HFF-Myc (cell line): Measurements from ENCODE around the gene GALNT11.

Experiments
- DNase-seq: peaks from one replicate; pipeline ENCODE4 v3.0.0-alpha.2; 2011; ENCODE audit warnings: low read depth; ENCODE audit errors: extremely low read depth
- H3K4me3 ChIP-seq: replicated peaks from 2 replicates; pipeline ENCODE4 v1.5.1; 2011; ENCODE audit warnings: low read depth, mild to moderate bottlenecking, control low read depth, low read length
- TF ChIP-seq, protein P1 (sequence below): IDR thresholded peaks from 2 replicates; pipeline ENCODE4 v1.5.1; 2012; ENCODE audit warnings: mild to moderate bottlenecking, low read depth, low read length, control low read depth; ENCODE audit errors: missing control alignments

Gene GALNT11

DNA sequence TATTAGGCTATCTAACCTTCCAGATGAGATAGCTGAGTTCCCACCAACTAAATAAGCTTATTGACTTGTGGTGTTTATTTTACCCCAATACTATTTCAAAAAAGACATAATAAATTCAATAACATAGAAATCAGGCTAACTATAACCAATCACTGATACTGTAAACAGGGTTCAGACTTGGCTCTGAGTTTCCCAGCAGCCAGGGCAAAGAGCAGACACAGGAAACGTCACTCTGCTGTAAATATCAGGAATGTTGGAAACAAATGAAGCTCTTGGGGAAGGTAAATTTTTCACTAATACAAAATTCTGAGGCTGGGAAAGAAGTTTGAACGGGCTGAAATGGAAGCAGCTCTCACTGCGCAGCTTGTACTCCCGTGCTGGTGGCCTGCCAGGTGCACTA, 114.6 kb downstream of the GALNT11 start:
- TF ChIP-seq, protein P1, sequence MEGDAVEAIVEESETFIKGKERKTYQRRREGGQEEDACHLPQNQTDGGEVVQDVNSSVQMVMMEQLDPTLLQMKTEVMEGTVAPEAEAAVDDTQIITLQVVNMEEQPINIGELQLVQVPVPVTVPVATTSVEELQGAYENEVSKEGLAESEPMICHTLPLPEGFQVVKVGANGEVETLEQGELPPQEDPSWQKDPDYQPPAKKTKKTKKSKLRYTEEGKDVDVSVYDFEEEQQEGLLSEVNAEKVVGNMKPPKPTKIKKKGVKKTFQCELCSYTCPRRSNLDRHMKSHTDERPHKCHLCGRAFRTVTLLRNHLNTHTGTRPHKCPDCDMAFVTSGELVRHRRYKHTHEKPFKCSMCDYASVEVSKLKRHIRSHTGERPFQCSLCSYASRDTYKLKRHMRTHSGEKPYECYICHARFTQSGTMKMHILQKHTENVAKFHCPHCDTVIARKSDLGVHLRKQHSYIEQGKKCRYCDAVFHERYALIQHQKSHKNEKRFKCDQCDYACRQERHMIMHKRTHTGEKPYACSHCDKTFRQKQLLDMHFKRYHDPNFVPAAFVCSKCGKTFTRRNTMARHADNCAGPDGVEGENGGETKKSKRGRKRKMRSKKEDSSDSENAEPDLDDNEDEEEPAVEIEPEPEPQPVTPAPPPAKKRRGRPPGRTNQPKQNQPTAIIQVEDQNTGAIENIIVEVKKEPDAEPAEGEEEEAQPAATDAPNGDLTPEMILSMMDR = no peak
- H3K4me3 ChIP-seq = no peak overlapping the region
- DNase-seq = no peak

DNA sequence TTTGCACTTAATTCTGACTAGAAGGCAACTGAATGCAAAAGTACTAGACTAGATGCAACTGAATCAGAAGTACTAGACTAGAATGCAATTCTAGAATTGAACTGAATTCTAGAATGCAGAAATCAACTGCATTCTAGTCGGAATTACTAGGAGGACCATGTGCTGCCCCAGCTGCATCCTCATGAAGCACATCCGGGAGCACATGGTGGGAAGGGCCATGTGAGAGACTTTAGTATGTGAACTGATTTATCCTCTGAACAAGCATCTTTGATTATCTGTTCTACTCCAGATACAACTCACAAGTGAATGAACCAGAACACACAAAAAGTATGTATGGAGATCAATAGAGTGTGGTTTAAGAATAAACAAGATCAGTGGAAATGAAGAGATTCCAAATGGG, 115.1 kb downstream of the GALNT11 start:
- DNase-seq = no peak
- H3K4me3 ChIP-seq = no peak overlapping the region
- TF ChIP-seq, protein P1 = no peak

DNA sequence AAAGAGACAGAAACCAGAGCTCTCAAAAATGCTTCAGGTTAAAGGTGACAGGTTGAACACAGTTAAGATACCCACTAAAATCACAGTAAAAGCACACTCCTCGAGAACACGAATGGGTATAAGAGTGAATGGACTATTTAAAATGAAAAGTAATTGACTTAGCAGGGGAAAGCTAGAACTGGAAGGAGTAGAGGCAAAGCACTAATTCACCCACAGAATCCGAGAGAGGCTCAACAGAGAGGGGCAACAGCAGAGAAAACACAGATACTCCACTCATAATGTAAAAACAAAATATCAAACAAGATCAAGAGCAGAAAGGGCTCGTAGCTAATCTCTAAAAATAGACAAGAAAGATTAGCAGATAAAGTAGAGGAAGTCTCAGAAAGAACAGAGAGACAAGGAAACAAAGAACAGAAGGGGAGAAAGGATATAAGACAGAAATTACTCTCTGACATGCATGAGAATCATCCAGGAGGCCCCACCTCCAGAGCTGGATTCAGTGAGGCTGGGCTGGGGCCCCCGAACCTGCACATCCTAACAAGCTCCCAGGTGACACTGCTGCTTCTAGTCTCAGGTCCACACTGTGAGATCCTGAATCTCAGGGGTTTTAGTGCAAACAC, 117.6 kb downstream of the GALNT11 start:
- no peak for DNase-seq
- H3K4me3 ChIP-seq = no peak overlapping the region
- TF ChIP-seq, protein P1 = no peak

DNA sequence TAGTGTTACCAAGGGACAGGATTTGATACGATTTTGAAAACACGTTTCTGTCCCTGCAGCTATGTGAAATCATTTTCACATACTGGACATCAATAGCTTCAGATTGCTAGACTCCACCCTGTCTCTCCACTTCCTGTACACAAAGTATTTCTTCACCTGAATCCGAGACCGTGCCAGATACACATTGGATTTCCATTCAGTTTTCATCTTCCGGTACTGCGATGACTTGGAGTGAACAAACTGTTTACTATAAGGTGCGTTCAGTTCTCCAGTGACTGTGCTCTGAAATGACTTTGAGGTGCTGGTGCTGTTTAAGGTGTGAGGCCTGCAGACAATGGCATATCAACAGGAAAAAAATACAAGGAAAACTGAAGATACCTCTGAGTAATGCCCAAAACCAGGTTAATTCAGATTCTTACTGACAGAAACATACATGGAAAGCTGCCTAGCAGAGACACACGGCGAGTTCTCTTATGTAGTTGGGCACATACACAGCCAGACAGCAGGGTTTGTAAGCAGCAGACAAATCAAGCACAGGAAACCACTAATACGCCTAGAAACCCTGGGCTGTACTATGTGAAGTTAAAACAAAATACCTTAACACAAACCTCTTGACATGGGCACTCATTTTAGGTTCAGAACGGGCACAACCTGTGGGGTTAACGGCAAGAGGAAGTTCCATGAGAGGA, 119.2 kb downstream of the GALNT11 start:
- TF ChIP-seq, protein P1 = no peak
- no peak overlapping the region for H3K4me3 ChIP-seq
- no peak for DNase-seq

DNA sequence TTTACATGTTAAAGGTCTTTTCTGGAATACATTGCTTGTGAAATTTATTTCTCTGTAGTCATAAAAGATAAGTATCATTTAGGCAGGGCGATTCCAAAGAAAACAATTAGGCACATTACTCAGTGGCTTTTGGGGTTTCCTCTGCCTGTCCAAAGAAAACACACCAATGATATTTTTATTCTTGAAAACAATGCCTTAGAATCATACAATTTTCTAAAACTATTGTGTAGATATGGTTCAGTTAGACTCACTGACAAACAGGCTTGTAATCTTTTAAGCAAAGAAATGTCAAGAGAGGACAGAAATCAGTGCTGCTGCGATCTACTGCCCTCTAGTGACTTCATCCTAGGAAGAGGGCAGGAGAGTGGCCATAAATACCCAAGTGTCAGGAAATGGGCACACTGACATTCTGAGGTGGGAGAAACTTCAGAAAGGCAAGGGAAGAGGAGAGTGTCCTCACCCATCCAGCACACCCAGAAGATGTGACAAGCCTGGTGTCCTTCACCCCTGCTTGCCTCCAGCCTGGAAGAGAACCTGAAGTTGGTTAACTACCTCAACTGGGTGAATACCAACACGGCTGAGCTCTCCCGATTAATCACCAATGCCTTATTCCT, 120.5 kb downstream of the GALNT11 start:
- peak; percentile 9 for DNase-seq

DNA sequence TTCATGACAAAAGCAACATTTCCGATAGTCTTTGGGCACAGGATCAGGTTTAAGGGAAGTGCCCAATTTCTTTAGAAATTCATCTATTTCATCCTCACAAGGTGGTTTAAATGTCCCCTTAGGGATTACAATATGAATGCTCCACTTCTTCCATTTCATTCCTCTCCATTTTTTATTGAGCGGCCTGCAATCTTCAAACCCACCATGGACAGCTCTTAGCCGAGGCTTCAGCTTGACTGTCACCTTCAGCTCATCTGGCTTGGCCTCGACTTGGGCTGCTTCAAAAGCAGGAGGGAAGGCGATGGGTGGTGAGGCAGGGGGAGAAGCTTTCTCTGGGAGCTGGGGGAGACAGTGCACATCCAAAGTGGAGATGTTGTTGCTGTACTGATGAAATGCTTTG, 123.2 kb downstream of the GALNT11 start:
- TF ChIP-seq, protein P1 = no peak

More for the DNA sequence above, 120.5 kb downstream of the GALNT11 start:
- TF ChIP-seq, protein P1 = peak; percentile 67
- H3K4me3 ChIP-seq = no peak overlapping the region

More for the DNA sequence above, 123.2 kb downstream of the GALNT11 start:
- no peak overlapping the region for H3K4me3 ChIP-seq
- DNase-seq = no peak
